Activated B cell treated with CpG ODN at 0.5 μM for 24 hours (primary cell): Measurements from ENCODE around the gene ADO. TPM values are rescaled to one million over a fixed set of nuclear protein-coding genes. Genes with fewer than 3 reads are reported as not detected.

ENCODE experiments used
- ATAC-seq: fragments of 200-7000 bp; cut with Tn5 transposase; one replicate; pipeline ENCODE4 v1.10.0; 2021; ENCODE audit warnings: low read depth, mild to moderate bottlenecking, moderate library complexity
- CTCF ChIA-PET: fragments of 350-600 bp; sonication (Branson Sonifier 250); formaldehyde crosslinking; loops from one replicate; lab custom pipeline; 2021; ENCODE audit warnings: antibody characterized with exemption; lab: Charles Lee
- POLR2A ChIA-PET: fragments of 350-600 bp; sonication (Branson Sonifier 250); formaldehyde crosslinking; loops from one replicate; lab custom pipeline; 2021; ENCODE audit warnings: antibody characterized with exemption; lab: Charles Lee
- DNase-seq: peaks from one replicate; pipeline ENCODE4 v3.0.0; 2022
- H3K27ac Mint-ChIP-seq: one replicate; pipeline ENCODE4 v1.8.0; 2020; ENCODE audit warnings: mixed read lengths
- H3K27me3 Mint-ChIP-seq: one replicate; pipeline ENCODE4 v1.8.0; 2021; ENCODE audit warnings: mixed read lengths
- H3K36me3 Mint-ChIP-seq: one replicate; pipeline ENCODE4 v1.8.0; 2021; ENCODE audit warnings: low read depth, mixed read lengths
- H3K4me1 Mint-ChIP-seq: one replicate; pipeline ENCODE4 v1.8.0; 2021; ENCODE audit warnings: mixed read lengths
- H3K4me3 Mint-ChIP-seq: one replicate; pipeline ENCODE4 v1.8.0; 2020; ENCODE audit warnings: mild to moderate bottlenecking, mixed read lengths
- H3K9me3 Mint-ChIP-seq: one replicate; pipeline ENCODE4 v1.8.0; 2020; ENCODE audit warnings: mixed read lengths
- CTCF ChIP-seq: fragments of 200-600 bp; IDR thresholded peaks from one replicate; pipeline ENCODE4 v1.8.0; 2022; ENCODE audit warnings: antibody characterized with exemption, mild to moderate bottlenecking
- intact Hi-C: fragments of 100-400 bp; cut with micrococcal nuclease; formaldehyde crosslinking; loops from one replicate; pipeline ENCODE4 v1.15.1; 2024
- total RNA-seq: library from RNA; stranded (reverse); gene quantifications from 2 replicates; pipeline ENCODE4 v1.2.3, GENCODE V29; 2022

ADO gene
- total RNA-seq, 1 donor from 2014 or later: 21.7 TPM

GRCh38 chr10:62816331-62817120 lies 12.0 kb downstream of the ADO start, which contains the start of gene EGR2:
Gene EGR2 (minus strand): TSS chr10:62816366. CDS start chr10:62816029, 337 bp downstream.
- Mint-ChIP-seq H3K4me3 (peak within 1 kb of the TSS; percentile 92), H3K9me3 (no peaks in the 10 kb centered on the region), H3K36me3 (peaks cover 15% of the 10 kb centered on the region), H3K27me3 (peaks cover 8% of the 10 kb centered on the region), H3K4me1 (peaks cover 56% of the 10 kb centered on the region), H3K27ac (peak within 1 kb of the TSS; percentile 94)
- ChIA-PET POLR2A (interaction anchor here (0.6 to 6.4 kb wide), 22 partner anchors 11 to 916 kb away, joined by 3 to 68 read pairs (median 4); partner anchors contain the start of genes ADO and NRBF2), CTCF (interaction anchor here (0.8 to 10.6 kb wide), 22 partner anchors 10 to 904 kb away, joined by 3 to 171 read pairs (median 5); partner anchors contain the start of gene ADO)
- DNase-seq: peak; percentile 96
- no peak for TF ChIP-seq CTCF
- intact Hi-C loops: loop anchor here (1.0 to 10.0 kb wide), 18 partner anchors 12 to 1679 kb away; partner anchors contain the start of genes ADO, NRBF2, REEP3 and RTKN2
- ATAC-seq: peak; percentile 75

- ATAC-seq (peak; percentile 20), DNase-seq (peak; percentile 62)
- H3K27ac Mint-ChIP-seq: peak overlapping the region; percentile 94
- H3K4me1 Mint-ChIP-seq: peaks cover 51% of the 10 kb centered on the region
- H3K4me3 Mint-ChIP-seq: peak overlapping the region; percentile 92
- no peaks in the 10 kb centered on the region for H3K9me3 Mint-ChIP-seq
- intact Hi-C loops: loop anchor here (2.0 to 10.0 kb wide), 10 partner anchors 74 to 1680 kb away; partner anchors contain the start of genes REEP3 and RTKN2
- ChIA-PET CTCF (interaction anchor here (0.6 to 10.6 kb wide), 36 partner anchors 11 to 1681 kb away, joined by 3 to 171 read pairs (median 5); partner anchors contain the start of genes ADO and NRBF2), POLR2A (interaction anchor here (0.6 to 6.4 kb wide), 23 partner anchors 12 to 570 kb away, joined by 3 to 68 read pairs (median 6); partner anchors contain the start of genes ADO and NRBF2)
- TF ChIP-seq CTCF: no peak
- peaks cover 8% of the 10 kb centered on the region for H3K27me3 Mint-ChIP-seq
- H3K36me3 Mint-ChIP-seq: peaks cover 14% of the 10 kb centered on the region
Observed at GRCh38 chr10:62817121-62817765, 12.7 kb downstream of the ADO start.

GRCh38 chr10:62817766-62818425 lies 13.4 kb downstream of the ADO start:
- Mint-ChIP-seq H3K27ac (peak overlapping the region; percentile 94), H3K4me1 (peaks cover 46% of the 10 kb centered on the region), H3K9me3 (no peaks in the 10 kb centered on the region), H3K36me3 (peaks cover 11% of the 10 kb centered on the region), H3K27me3 (peaks cover 8% of the 10 kb centered on the region), H3K4me3 (peak overlapping the region; percentile 92)
- ChIA-PET POLR2A (interaction anchor here (0.6 to 6.4 kb wide), 12 partner anchors 11 to 569 kb away, joined by 3 to 68 read pairs (median 6); partner anchors contain the start of gene ADO), CTCF (interaction anchor here (0.6 to 10.6 kb wide), 35 partner anchors 12 to 1682 kb away, joined by 3 to 171 read pairs (median 4); partner anchors contain the start of genes ADO and NRBF2)
- intact Hi-C loops: loop anchor here (1.0 to 10.0 kb wide), 19 partner anchors 75 to 1681 kb away; partner anchors contain the start of genes REEP3 and RTKN2
- ATAC-seq (peak; percentile 33), DNase-seq (peak; percentile 75)
- TF ChIP-seq CTCF: peak; percentile 62

- H3K4me1 Mint-ChIP-seq: peaks cover 42% of the 10 kb centered on the region
- ChIA-PET POLR2A (interaction anchor here (1.4 to 6.4 kb wide), 6 partner anchors 13 to 208 kb away, joined by 5 to 68 read pairs (median 16); partner anchors contain the start of gene ADO), CTCF (interaction anchor here (0.7 to 10.6 kb wide), 31 partner anchors 11 to 1683 kb away, joined by 3 to 171 read pairs (median 4); partner anchors contain the start of genes ADO and NRBF2)
- no peaks in the 10 kb centered on the region for H3K9me3 Mint-ChIP-seq
- peak overlapping the region; percentile 68 for H3K27ac Mint-ChIP-seq
- intact Hi-C loops: loop anchor here (1.0 to 10.0 kb wide), 15 partner anchors 137 to 1681 kb away; partner anchors contain the start of genes REEP3 and RTKN2
- peaks cover 11% of the 10 kb centered on the region for H3K36me3 Mint-ChIP-seq
- peaks cover 8% of the 10 kb centered on the region for H3K27me3 Mint-ChIP-seq
- peak overlapping the region; percentile 92 for H3K4me3 Mint-ChIP-seq
- no peak for ATAC-seq
- no peak for TF ChIP-seq CTCF
- DNase-seq: peak; percentile 58
Observed at GRCh38 chr10:62818426-62819011, 14.0 kb downstream of the ADO start.
